GM23248 (cell line): Measurements from ENCODE around the gene DONSON. TPM values are rescaled to one million over a fixed set of nuclear protein-coding genes. Genes with fewer than 3 reads are reported as not detected.

ENCODE experiments used
- DNase-seq: peaks from one replicate; pipeline ENCODE4 v3.0.0-alpha.2; 2015
- H2AFZ ChIP-seq: fragments of 200-600 bp; sonication (generic); 2 replicates; pipeline ENCODE4 v1.6.1; 2016; ENCODE audit warnings: antibody characterized with exemption
- H3F3A ChIP-seq: fragments of 200-600 bp; sonication (generic); 2 replicates; pipeline ENCODE4 v1.6.1; 2016; ENCODE audit warnings: mild to moderate bottlenecking, antibody characterized with exemption, mixed run types; ENCODE audit not compliant: insufficient read depth
- H3K27ac ChIP-seq: fragments of 200-600 bp; sonication (generic); 2 replicates; pipeline ENCODE4 v1.5.1; 2016; ENCODE audit warnings: mild to moderate bottlenecking
- H3K27me3 ChIP-seq: fragments of 200-600 bp; sonication (generic); replicated peaks from 2 replicates; pipeline ENCODE4 v1.6.1; 2016; ENCODE audit warnings: mild to moderate bottlenecking; ENCODE audit not compliant: insufficient read depth
- H3K36me3 ChIP-seq: fragments of 200-600 bp; sonication (generic); 2 replicates; pipeline ENCODE4 v1.6.1; 2016; ENCODE audit warnings: low read depth, mild to moderate bottlenecking
- H3K4me1 ChIP-seq: fragments of 200-600 bp; sonication (generic); 2 replicates; pipeline ENCODE4 v1.6.1; 2016; ENCODE audit warnings: mild to moderate bottlenecking; ENCODE audit not compliant: insufficient read depth
- H3K4me2 ChIP-seq: fragments of 200-600 bp; sonication (generic); one replicate; pipeline ENCODE4 v1.6.1; 2016; ENCODE audit warnings: mild to moderate bottlenecking; ENCODE audit not compliant: unreplicated experiment
- H3K4me3 ChIP-seq: fragments of 200-600 bp; sonication (generic); 2 replicates; pipeline ENCODE4 v1.5.1; 2016; ENCODE audit warnings: mild to moderate bottlenecking
- H3K79me2 ChIP-seq: fragments of 200-600 bp; sonication (generic); 2 replicates; pipeline ENCODE4 v1.6.1; 2016; ENCODE audit warnings: mild to moderate bottlenecking; ENCODE audit not compliant: insufficient read depth
- H3K9ac ChIP-seq: fragments of 200-600 bp; sonication (generic); 2 replicates; pipeline ENCODE4 v1.6.1; 2016; ENCODE audit warnings: mild to moderate bottlenecking
- H3K9me2 ChIP-seq: fragments of 200-600 bp; sonication (generic); 2 replicates; pipeline ENCODE4 v1.6.1; 2016; ENCODE audit warnings: mixed run types, mild to moderate bottlenecking, moderate library complexity; ENCODE audit not compliant: insufficient read depth
- H3K9me3 ChIP-seq: fragments of 200-600 bp; sonication (generic); one replicate; pipeline ENCODE4 v1.6.1; 2017; ENCODE audit warnings: low read depth
- H4K20me1 ChIP-seq: fragments of 200-600 bp; sonication (generic); 2 replicates; pipeline ENCODE4 v1.6.0; 2016; ENCODE audit not compliant: insufficient read depth
- EZH2 ChIP-seq: fragments of 200-600 bp; sonication (generic); IDR thresholded peaks from 2 replicates; pipeline ENCODE4 v1.6.1; 2018; ENCODE audit warnings: antibody characterized with exemption, mild to moderate bottlenecking; ENCODE audit not compliant: insufficient read depth, poor library complexity, severe bottlenecking
- EZH2phosphoT487 ChIP-seq: fragments of 200-600 bp; sonication (generic); IDR thresholded peaks from 2 replicates; pipeline ENCODE4 v1.6.1; 2018; ENCODE audit warnings: antibody characterized with exemption, moderate library complexity, mild to moderate bottlenecking, low read depth; ENCODE audit not compliant: insufficient read depth
- WGBS, 2 experiments: methylation state at CpG; one replicate each; pipeline ENCODE4 v1.1.6; 2015 to 2017; ENCODE audit warnings: low lambda C conversion rate in 2 of 2, low coverage in 1 of 2; ENCODE audit errors: missing lambda C conversion rate in 2 of 2; 5-methylcytosine and 5-hydroxymethylcytosine counted together
- in situ Hi-C: fragments of 300-500 bp; cut with MboI; formaldehyde crosslinking; loops from 2 replicates; pipeline ENCODE4 v1.15.0; 2020
- polyA plus RNA-seq: library from polyadenylated mRNA; unstranded; fragments of >200 nt; fragmentation: Nextera tagmentation; extraction: Ambion mirVana; gene quantifications from 2 replicates; pipeline ENCODE4 v1.2.1, GENCODE V29; 2016
- total RNA-seq: library from RNA; depleted of rRNA; stranded (reverse); fragments of >200 nt; shearing (Covaris generic); gene quantifications from 2 replicates; pipeline ENCODE4 v1.2.3, GENCODE V29; 2014; rRNA removed

Gene DONSON
- total and polyA plus RNA-seq, 2 experiments from 2014 or later: 13.2 to 16.8 TPM

DNA sequence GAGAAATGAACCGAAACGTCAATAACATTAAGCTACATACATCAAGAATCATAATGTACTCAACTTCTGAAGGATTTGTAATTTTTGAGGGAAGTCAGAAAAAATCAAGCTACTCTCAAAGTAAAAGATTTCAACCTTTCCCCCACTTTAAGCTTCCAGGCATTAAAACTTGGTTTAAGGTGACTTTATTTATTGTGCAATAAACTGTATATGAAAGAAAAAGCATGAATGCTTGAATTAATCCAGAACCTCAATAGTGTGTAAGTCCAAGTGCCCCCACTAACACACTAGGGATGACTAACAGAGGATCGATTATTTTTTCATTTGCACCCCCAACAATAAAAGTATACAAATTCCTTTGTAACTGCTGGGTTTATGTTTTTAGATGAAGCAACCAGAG, 57.5 kb downstream of the DONSON start:
- Histone ChIP-seq H3K9me3 (no peaks in the 10 kb centered on the region), H3K4me3 (no peak overlapping the region), H3K9me2 (no peaks in the 10 kb centered on the region), H3K36me3 (peaks cover 88% of the 10 kb centered on the region), H2AFZ (no peak overlapping the region), H3F3A (no peaks in the 10 kb centered on the region), H3K4me2 (no peak overlapping the region), H4K20me1 (no peaks in the 10 kb centered on the region), H3K9ac (no peak overlapping the region), H3K27me3 (no peaks in the 10 kb centered on the region), H3K79me2 (peaks cover 19% of the 10 kb centered on the region), H3K4me1 (no peaks in the 10 kb centered on the region), H3K27ac (no peak overlapping the region)
- no peak for TF ChIP-seq EZH2
- TF ChIP-seq EZH2phosphoT487: no peak
- no peak for DNase-seq
- in situ Hi-C loops: no loop called here
- 95 to 96% methylated on average over 3 of the region's 3 CpGs for WGBS, 2 experiments

Other genes with a start within 250 kb of the DONSON start
- 92.8 and 98.3 TPM in 2 replicates for gene IFNGR2, start 185.3 kb downstream of the DONSON start, total RNA-seq
- 113 and 116 TPM in 2 replicates for gene IFNGR2, start 185.3 kb downstream of the DONSON start, polyA plus RNA-seq
- gene TMEM50B, start 108.7 kb downstream of the DONSON start, total RNA-seq: 35.1 and 37.8 TPM in 2 replicates
- gene TMEM50B, start 108.7 kb downstream of the DONSON start, polyA plus RNA-seq: 43.9 and 45.1 TPM in 2 replicates
- 0.38 and 2.4 TPM in 2 replicates for gene DNAJC28, start 97.0 kb downstream of the DONSON start, total RNA-seq
- 2.0 TPM in 2 replicates for gene DNAJC28, start 97.0 kb downstream of the DONSON start, polyA plus RNA-seq
- 52.1 and 54.6 TPM in 2 replicates for gene GART, start 46.6 kb downstream of the DONSON start, total RNA-seq
- gene GART, start 46.6 kb downstream of the DONSON start, polyA plus RNA-seq: 58.2 and 61.8 TPM in 2 replicates
- 106 and 109 TPM in 2 replicates for gene SON, start 45.6 kb downstream of the DONSON start, total RNA-seq
- gene SON, start 45.6 kb downstream of the DONSON start, polyA plus RNA-seq: 303 and 336 TPM in 2 replicates
- 13.6 and 18.3 TPM in 2 replicates for gene CRYZL1, start 53.1 kb upstream of the DONSON start, total RNA-seq
- gene CRYZL1, start 53.1 kb upstream of the DONSON start, polyA plus RNA-seq: 35.7 and 37.4 TPM in 2 replicates
- 35.5 and 43.4 TPM in 2 replicates for gene ITSN1, start 53.8 kb upstream of the DONSON start, total RNA-seq
- gene ITSN1, start 53.8 kb upstream of the DONSON start, polyA plus RNA-seq: 48.2 and 57.1 TPM in 2 replicates